Measurements from ENCODE around the gene HNRNPUL2.
"Not testable (repeated sequence)": the region's sequence is repeated elsewhere in the genome, so short reads cannot be mapped to it uniquely, and the experiment has no call there.

DNA sequence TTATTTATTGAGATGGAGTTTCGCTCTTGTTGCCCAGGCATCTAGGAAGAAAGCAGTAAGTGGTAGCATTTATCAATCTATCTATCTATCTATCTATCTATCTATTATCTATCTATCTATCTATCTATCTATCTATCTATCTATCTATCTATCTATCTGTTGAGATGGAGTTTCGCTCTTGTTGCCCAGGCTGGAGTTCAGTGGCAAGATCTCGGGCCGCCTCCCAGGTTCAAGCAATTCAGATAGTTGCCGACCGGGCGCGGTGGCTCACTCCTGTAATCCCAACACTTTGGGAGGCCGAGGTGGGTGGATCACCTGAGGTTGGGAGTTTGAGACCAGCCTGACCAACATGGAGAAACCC, 33.6 kb upstream of the HNRNPUL2 start:
- not testable (repeated sequence) for TF ChIP-seq EP300 (IDR thresholded peaks at IDR 0.05; ENCODE audit: borderline replicate concordance in 1 of 2, low read depth in 2 of 2, low read length in 2 of 2); SRF (IDR thresholded peaks at IDR 0.05; ENCODE audit: low read depth, low read length); KDM1A (IDR thresholded peaks at IDR 0.05; ENCODE audit: borderline replicate concordance, low read length); POLR2A (IDR thresholded peaks at IDR 0.05; ENCODE audit: control extremely low read depth in 1 of 2, low read depth in 2 of 2, low read length in 2 of 2); RBBP5 (IDR thresholded peaks at IDR 0.05; ENCODE audit: borderline replicate concordance, low read depth, low read length); MAFK (IDR thresholded peaks at IDR 0.05; ENCODE audit: low read depth, low read length); POLR2AphosphoS5 (IDR thresholded peaks at IDR 0.05; ENCODE audit: low read depth, low read length); CREB1 (IDR thresholded peaks at IDR 0.05)
- TF ChIP-seq, protein P1, sequence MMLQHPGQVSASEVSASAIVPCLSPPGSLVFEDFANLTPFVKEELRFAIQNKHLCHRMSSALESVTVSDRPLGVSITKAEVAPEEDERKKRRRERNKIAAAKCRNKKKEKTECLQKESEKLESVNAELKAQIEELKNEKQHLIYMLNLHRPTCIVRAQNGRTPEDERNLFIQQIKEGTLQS (IDR thresholded peaks at IDR 0.05; ENCODE audit: insufficient read depth, low read depth, low read length) = not testable (repeated sequence)
- TF ChIP-seq, protein P2, sequence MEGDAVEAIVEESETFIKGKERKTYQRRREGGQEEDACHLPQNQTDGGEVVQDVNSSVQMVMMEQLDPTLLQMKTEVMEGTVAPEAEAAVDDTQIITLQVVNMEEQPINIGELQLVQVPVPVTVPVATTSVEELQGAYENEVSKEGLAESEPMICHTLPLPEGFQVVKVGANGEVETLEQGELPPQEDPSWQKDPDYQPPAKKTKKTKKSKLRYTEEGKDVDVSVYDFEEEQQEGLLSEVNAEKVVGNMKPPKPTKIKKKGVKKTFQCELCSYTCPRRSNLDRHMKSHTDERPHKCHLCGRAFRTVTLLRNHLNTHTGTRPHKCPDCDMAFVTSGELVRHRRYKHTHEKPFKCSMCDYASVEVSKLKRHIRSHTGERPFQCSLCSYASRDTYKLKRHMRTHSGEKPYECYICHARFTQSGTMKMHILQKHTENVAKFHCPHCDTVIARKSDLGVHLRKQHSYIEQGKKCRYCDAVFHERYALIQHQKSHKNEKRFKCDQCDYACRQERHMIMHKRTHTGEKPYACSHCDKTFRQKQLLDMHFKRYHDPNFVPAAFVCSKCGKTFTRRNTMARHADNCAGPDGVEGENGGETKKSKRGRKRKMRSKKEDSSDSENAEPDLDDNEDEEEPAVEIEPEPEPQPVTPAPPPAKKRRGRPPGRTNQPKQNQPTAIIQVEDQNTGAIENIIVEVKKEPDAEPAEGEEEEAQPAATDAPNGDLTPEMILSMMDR (IDR thresholded peaks at IDR 0.05; ENCODE audit: control extremely low read depth in 1 of 3, insufficient read depth in 1 of 3, low read depth in 1 of 3, low read length in 3 of 3) = not testable (repeated sequence)
- TF ChIP-seq, protein P3, sequence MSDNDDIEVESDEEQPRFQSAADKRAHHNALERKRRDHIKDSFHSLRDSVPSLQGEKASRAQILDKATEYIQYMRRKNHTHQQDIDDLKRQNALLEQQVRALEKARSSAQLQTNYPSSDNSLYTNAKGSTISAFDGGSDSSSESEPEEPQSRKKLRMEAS (IDR thresholded peaks at IDR 0.05) = not testable (repeated sequence)
